ENCODE measurements around the gene ASB18.

The ASB18 gene

GRCh38 chr2:236298924-236299475 lies 34.8 kb upstream of the ASB18 start:
- no peak overlapping the region for H3K56ac ChIP-seq (ENCODE audit: low read length)
- H3K4me1 ChIP-seq (ENCODE audit: control insufficient read depth, low read depth, low read length): no peaks in the 10 kb centered on the region
- no peak overlapping the region for H2BK15ac ChIP-seq (replicated peaks; ENCODE audit: low read depth)
- H3K27ac ChIP-seq (ENCODE audit: low read depth, low read length): no peak overlapping the region
- no peak overlapping the region for H3K18ac ChIP-seq (ENCODE audit: low read length)
- WGBS (ENCODE audit: extremely low coverage, insufficient coverage, low lambda C conversion rate): no CpG with 5 or more reads among the region's 11 CpGs
- no peaks in the 10 kb centered on the region for H3K79me1 ChIP-seq (ENCODE audit: low read length)
- no peak overlapping the region for H4K5ac ChIP-seq (ENCODE audit: low read length)
- H2BK120ac ChIP-seq (ENCODE audit: low read depth, low read length): no peak overlapping the region
- no peak overlapping the region for H3K4me3 ChIP-seq (ENCODE audit: low read length)
- DNase-seq: no peak
- H2AK5ac ChIP-seq (ENCODE audit: low read length): no peak overlapping the region
- H3K4ac ChIP-seq (ENCODE audit: low read depth, low read length): no peak overlapping the region
- H4K8ac ChIP-seq (ENCODE audit: low read depth, low read length): no peak overlapping the region
- no peak overlapping the region for H3K23ac ChIP-seq (ENCODE audit: low read length)
- H3K9ac ChIP-seq (ENCODE audit: low read length): no peak overlapping the region
- H2BK5ac ChIP-seq (ENCODE audit: low read length): no peak overlapping the region
- H3K27me3 ChIP-seq (ENCODE audit: insufficient read depth, low read length, poor library complexity): no peaks in the 10 kb centered on the region
- H3K4me2 ChIP-seq (ENCODE audit: low read length): no peak overlapping the region
- H3K36me3 ChIP-seq (ENCODE audit: control insufficient read depth, insufficient read depth, low read length): no peaks in the 10 kb centered on the region
- no peaks in the 10 kb centered on the region for H3K79me2 ChIP-seq (ENCODE audit: control insufficient read depth, insufficient read depth, low read length)

DNA sequence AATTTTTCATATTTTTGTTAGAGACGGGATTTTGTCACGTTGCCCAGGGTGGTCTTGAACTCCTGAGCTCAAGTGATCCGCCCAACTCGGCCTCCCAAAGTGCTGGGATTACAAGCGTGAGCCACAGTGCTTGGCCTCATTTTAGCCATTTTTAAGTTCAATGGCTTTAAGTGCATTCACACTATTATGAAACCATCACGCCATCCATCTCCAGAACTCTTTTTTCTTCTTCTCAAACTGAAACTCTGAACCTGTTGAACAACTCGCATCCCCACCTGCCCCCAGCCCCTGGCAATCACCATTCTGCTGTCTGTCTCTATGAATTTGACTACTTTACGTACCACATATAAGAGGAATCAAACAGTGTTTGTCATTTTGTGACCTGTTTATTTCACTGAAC lies 31.3 kb upstream of the ASB18 start:
- Histone ChIP-seq H2AK5ac (ENCODE audit: low read length) (no peak overlapping the region), H3K18ac (ENCODE audit: low read length) (no peak overlapping the region), H2BK5ac (ENCODE audit: low read length) (no peak overlapping the region), H3K23ac (ENCODE audit: low read length) (no peak overlapping the region), H3K4me2 (ENCODE audit: low read length) (no peak overlapping the region), H3K4me3 (ENCODE audit: low read length) (no peak overlapping the region), H2BK120ac (ENCODE audit: low read depth, low read length) (no peak overlapping the region), H4K8ac (ENCODE audit: low read depth, low read length) (no peak overlapping the region), H4K5ac (ENCODE audit: low read length) (no peak overlapping the region), H3K4ac (ENCODE audit: low read depth, low read length) (no peak overlapping the region), H3K56ac (ENCODE audit: low read length) (no peak overlapping the region), H3K27me3 (ENCODE audit: insufficient read depth, low read length, poor library complexity) (no peaks in the 10 kb centered on the region), H2BK15ac (replicated peaks; ENCODE audit: low read depth) (no peak overlapping the region), H3K27ac (ENCODE audit: low read depth, low read length) (no peak overlapping the region), H3K36me3 (ENCODE audit: control insufficient read depth, insufficient read depth, low read length) (no peaks in the 10 kb centered on the region), H3K9ac (ENCODE audit: low read length) (no peak overlapping the region), H3K79me1 (ENCODE audit: low read length) (no peaks in the 10 kb centered on the region), H3K4me1 (ENCODE audit: control insufficient read depth, low read depth, low read length) (no peaks in the 10 kb centered on the region), H3K79me2 (ENCODE audit: control insufficient read depth, insufficient read depth, low read length) (no peaks in the 10 kb centered on the region)
- DNase-seq: no peak
- WGBS (ENCODE audit: extremely low coverage, insufficient coverage, low lambda C conversion rate): no CpG with 5 or more reads among the region's 8 CpGs

- no peaks in the 10 kb centered on the region for H3K79me1 ChIP-seq (ENCODE audit: low read length)
- H3K4ac ChIP-seq (ENCODE audit: low read depth, low read length): no peak overlapping the region
- H3K79me2 ChIP-seq (ENCODE audit: control insufficient read depth, insufficient read depth, low read length): no peaks in the 10 kb centered on the region
- no CpG with 5 or more reads among the region's 9 CpGs for WGBS (ENCODE audit: extremely low coverage, insufficient coverage, low lambda C conversion rate)
- H3K4me3 ChIP-seq (ENCODE audit: low read length): no peak overlapping the region
- H2AK5ac ChIP-seq (ENCODE audit: low read length): no peak overlapping the region
- no peak overlapping the region for H4K8ac ChIP-seq (ENCODE audit: low read depth, low read length)
- H3K36me3 ChIP-seq (ENCODE audit: control insufficient read depth, insufficient read depth, low read length): no peaks in the 10 kb centered on the region
- DNase-seq: no peak
- no peaks in the 10 kb centered on the region for H3K27me3 ChIP-seq (ENCODE audit: insufficient read depth, low read length, poor library complexity)
- no peak overlapping the region for H3K56ac ChIP-seq (ENCODE audit: low read length)
- no peak overlapping the region for H3K9ac ChIP-seq (ENCODE audit: low read length)
- H2BK120ac ChIP-seq (ENCODE audit: low read depth, low read length): no peak overlapping the region
- no peak overlapping the region for H2BK15ac ChIP-seq (replicated peaks; ENCODE audit: low read depth)
- H3K18ac ChIP-seq (ENCODE audit: low read length): no peak overlapping the region
- no peak overlapping the region for H3K27ac ChIP-seq (ENCODE audit: low read depth, low read length)
- H3K4me1 ChIP-seq (ENCODE audit: control insufficient read depth, low read depth, low read length): no peaks in the 10 kb centered on the region
- H3K4me2 ChIP-seq (ENCODE audit: low read length): no peak overlapping the region
- H2BK5ac ChIP-seq (ENCODE audit: low read length): no peak overlapping the region
- H3K23ac ChIP-seq (ENCODE audit: low read length): no peak overlapping the region
- no peak overlapping the region for H4K5ac ChIP-seq (ENCODE audit: low read length)
Observed at GRCh38 chr2:236294647-236295046, 30.4 kb upstream of the ASB18 start.

GRCh38 chr2:236293241-236293810 lies 29.1 kb upstream of the ASB18 start:
- Histone ChIP-seq H3K79me1 (ENCODE audit: low read length) (no peaks in the 10 kb centered on the region), H3K9ac (ENCODE audit: low read length) (no peak overlapping the region), H2BK120ac (ENCODE audit: low read depth, low read length) (no peak overlapping the region), H3K4me1 (ENCODE audit: control insufficient read depth, low read depth, low read length) (no peaks in the 10 kb centered on the region), H4K8ac (ENCODE audit: low read depth, low read length) (no peak overlapping the region), H3K27me3 (ENCODE audit: insufficient read depth, low read length, poor library complexity) (no peaks in the 10 kb centered on the region), H3K79me2 (ENCODE audit: control insufficient read depth, insufficient read depth, low read length) (no peaks in the 10 kb centered on the region), H4K5ac (ENCODE audit: low read length) (no peak overlapping the region), H3K4me3 (ENCODE audit: low read length) (no peak overlapping the region), H2BK5ac (ENCODE audit: low read length) (no peak overlapping the region), H3K23ac (ENCODE audit: low read length) (no peak overlapping the region), H2AK5ac (ENCODE audit: low read length) (no peak overlapping the region), H3K4me2 (ENCODE audit: low read length) (no peak overlapping the region), H3K36me3 (ENCODE audit: control insufficient read depth, insufficient read depth, low read length) (no peaks in the 10 kb centered on the region), H2BK15ac (replicated peaks; ENCODE audit: low read depth) (no peak overlapping the region), H3K27ac (ENCODE audit: low read depth, low read length) (no peak overlapping the region), H3K4ac (ENCODE audit: low read depth, low read length) (no peak overlapping the region), H3K18ac (ENCODE audit: low read length) (no peak overlapping the region), H3K56ac (ENCODE audit: low read length) (no peak overlapping the region)
- no CpG with 5 or more reads among the region's 6 CpGs for WGBS (ENCODE audit: extremely low coverage, insufficient coverage, low lambda C conversion rate)
- no peak for DNase-seq

DNA sequence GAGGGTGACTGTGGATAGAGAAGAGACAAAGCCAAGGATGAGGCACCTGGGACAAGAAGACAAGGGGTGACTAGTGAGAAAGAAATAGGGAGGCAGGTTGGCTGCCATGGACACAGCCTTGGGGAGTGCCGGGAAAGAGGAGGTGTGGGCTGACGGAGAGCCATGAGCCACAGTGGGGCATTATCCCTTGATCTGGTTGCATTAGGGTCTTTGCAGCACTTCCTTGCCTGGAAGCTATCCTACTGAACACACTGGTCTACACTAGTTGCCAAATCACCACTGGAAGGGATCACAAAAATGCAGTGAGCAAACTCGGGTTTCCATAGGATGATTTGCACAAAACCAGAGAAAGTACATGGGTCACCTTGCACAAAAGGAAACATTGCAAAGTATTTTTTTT lies 27.7 kb upstream of the ASB18 start:
- Histone ChIP-seq H2BK120ac (ENCODE audit: low read depth, low read length) (no peak overlapping the region), H3K9ac (ENCODE audit: low read length) (no peak overlapping the region), H3K36me3 (ENCODE audit: control insufficient read depth, insufficient read depth, low read length) (no peaks in the 10 kb centered on the region), H3K4ac (ENCODE audit: low read depth, low read length) (no peak overlapping the region), H4K5ac (ENCODE audit: low read length) (no peak overlapping the region), H2BK5ac (ENCODE audit: low read length) (no peak overlapping the region), H3K27ac (ENCODE audit: low read depth, low read length) (no peak overlapping the region), H3K56ac (ENCODE audit: low read length) (no peak overlapping the region), H2BK15ac (replicated peaks; ENCODE audit: low read depth) (no peak overlapping the region), H3K79me1 (ENCODE audit: low read length) (no peaks in the 10 kb centered on the region), H4K8ac (ENCODE audit: low read depth, low read length) (no peak overlapping the region), H3K18ac (ENCODE audit: low read length) (no peak overlapping the region), H3K4me3 (ENCODE audit: low read length) (no peak overlapping the region), H3K23ac (ENCODE audit: low read length) (no peak overlapping the region), H3K4me1 (ENCODE audit: control insufficient read depth, low read depth, low read length) (no peaks in the 10 kb centered on the region), H2AK5ac (ENCODE audit: low read length) (no peak overlapping the region), H3K4me2 (ENCODE audit: low read length) (no peak overlapping the region), H3K27me3 (ENCODE audit: insufficient read depth, low read length, poor library complexity) (no peaks in the 10 kb centered on the region), H3K79me2 (ENCODE audit: control insufficient read depth, insufficient read depth, low read length) (no peaks in the 10 kb centered on the region)
- WGBS (ENCODE audit: extremely low coverage, insufficient coverage, low lambda C conversion rate): no CpG with 5 or more reads among the region's 3 CpGs
- DNase-seq: no peak

DNA sequence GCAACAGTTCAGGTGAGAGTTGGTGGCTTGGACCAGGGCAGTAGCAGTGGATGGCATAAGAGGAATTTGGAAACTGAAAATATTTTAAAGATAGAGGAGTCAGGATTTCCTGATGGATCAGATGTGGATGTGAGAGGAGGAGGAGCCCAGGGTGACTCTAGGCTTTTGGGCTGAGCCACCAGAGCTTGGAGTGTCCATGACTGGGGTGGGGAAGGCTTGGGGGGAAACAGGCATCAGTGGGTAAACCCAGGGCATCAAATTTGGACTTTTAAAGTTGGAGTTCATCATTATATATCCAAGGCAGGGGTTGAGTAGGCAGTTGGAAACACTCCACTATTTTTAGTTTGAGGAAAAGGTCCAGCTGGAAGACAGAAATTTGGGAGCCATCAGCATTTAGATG lies 27.3 kb upstream of the ASB18 start:
- Histone ChIP-seq H3K4me1 (ENCODE audit: control insufficient read depth, low read depth, low read length) (no peaks in the 10 kb centered on the region), H3K18ac (ENCODE audit: low read length) (no peak overlapping the region), H3K4ac (ENCODE audit: low read depth, low read length) (no peak overlapping the region), H4K8ac (ENCODE audit: low read depth, low read length) (no peak overlapping the region), H3K27me3 (ENCODE audit: insufficient read depth, low read length, poor library complexity) (no peaks in the 10 kb centered on the region), H3K79me1 (ENCODE audit: low read length) (no peaks in the 10 kb centered on the region), H2BK15ac (replicated peaks; ENCODE audit: low read depth) (no peak overlapping the region), H3K56ac (ENCODE audit: low read length) (no peak overlapping the region), H3K4me3 (ENCODE audit: low read length) (no peak overlapping the region), H2BK120ac (ENCODE audit: low read depth, low read length) (no peak overlapping the region), H3K4me2 (ENCODE audit: low read length) (no peak overlapping the region), H2AK5ac (ENCODE audit: low read length) (no peak overlapping the region), H3K23ac (ENCODE audit: low read length) (no peak overlapping the region), H3K36me3 (ENCODE audit: control insufficient read depth, insufficient read depth, low read length) (no peaks in the 10 kb centered on the region), H3K27ac (ENCODE audit: low read depth, low read length) (no peak overlapping the region), H4K5ac (ENCODE audit: low read length) (no peak overlapping the region), H2BK5ac (ENCODE audit: low read length) (no peak overlapping the region), H3K79me2 (ENCODE audit: control insufficient read depth, insufficient read depth, low read length) (no peaks in the 10 kb centered on the region), H3K9ac (ENCODE audit: low read length) (no peak overlapping the region)
- no peak for DNase-seq
